ENCODE results near the gene AHRR.

- TF ChIP-seq, protein P1, sequence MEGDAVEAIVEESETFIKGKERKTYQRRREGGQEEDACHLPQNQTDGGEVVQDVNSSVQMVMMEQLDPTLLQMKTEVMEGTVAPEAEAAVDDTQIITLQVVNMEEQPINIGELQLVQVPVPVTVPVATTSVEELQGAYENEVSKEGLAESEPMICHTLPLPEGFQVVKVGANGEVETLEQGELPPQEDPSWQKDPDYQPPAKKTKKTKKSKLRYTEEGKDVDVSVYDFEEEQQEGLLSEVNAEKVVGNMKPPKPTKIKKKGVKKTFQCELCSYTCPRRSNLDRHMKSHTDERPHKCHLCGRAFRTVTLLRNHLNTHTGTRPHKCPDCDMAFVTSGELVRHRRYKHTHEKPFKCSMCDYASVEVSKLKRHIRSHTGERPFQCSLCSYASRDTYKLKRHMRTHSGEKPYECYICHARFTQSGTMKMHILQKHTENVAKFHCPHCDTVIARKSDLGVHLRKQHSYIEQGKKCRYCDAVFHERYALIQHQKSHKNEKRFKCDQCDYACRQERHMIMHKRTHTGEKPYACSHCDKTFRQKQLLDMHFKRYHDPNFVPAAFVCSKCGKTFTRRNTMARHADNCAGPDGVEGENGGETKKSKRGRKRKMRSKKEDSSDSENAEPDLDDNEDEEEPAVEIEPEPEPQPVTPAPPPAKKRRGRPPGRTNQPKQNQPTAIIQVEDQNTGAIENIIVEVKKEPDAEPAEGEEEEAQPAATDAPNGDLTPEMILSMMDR (IDR thresholded peaks at IDR 0.05), result no peak
- TF ChIP-seq POLR2A (IDR thresholded peaks at IDR 0.05), result no peak
Measured at GRCh38 chr5:465591-466403, 144.3 kb downstream of the AHRR start.
